Muscle layer of duodenum (tissue), 2 donors: ENCODE data around the gene RABGAP1L.
"Not testable (repeated sequence)": the region's sequence is repeated elsewhere in the genome, so short reads cannot be mapped to it uniquely, and the experiment has no call there.

Experiments
- H3K27ac ChIP-seq: one replicate; pipeline ENCODE4 v1.7.0; 2013; ENCODE audit warnings: mild to moderate bottlenecking, low read length
- H3K27me3 ChIP-seq: one replicate; pipeline ENCODE4 v1.7.0; 2013; ENCODE audit warnings: low read depth, mild to moderate bottlenecking, control low read depth, low read length
- H3K36me3 ChIP-seq, 2 donors: one replicate each; pipeline ENCODE4 v1.7.0; 2013; ENCODE audit warnings: low read length in 2 of 2, control low read depth in 1 of 2, mild to moderate bottlenecking in 1 of 2; ENCODE audit not compliant: insufficient read depth in 2 of 2, control insufficient read depth in 1 of 2
- H3K4me1 ChIP-seq, 2 donors: one replicate each; pipeline ENCODE4 v1.7.0; 2013; ENCODE audit warnings: low read length in 2 of 2, mild to moderate bottlenecking in 2 of 2, control low read depth in 1 of 2, moderate library complexity in 1 of 2; ENCODE audit not compliant: insufficient read depth in 2 of 2, control insufficient read depth in 1 of 2
- H3K4me3 ChIP-seq, 2 donors: one replicate each; pipeline ENCODE4 v1.7.0; 2013; ENCODE audit warnings: low read length in 2 of 2, low read depth in 1 of 2, mild to moderate bottlenecking in 1 of 2
- H3K9me3 ChIP-seq, 2 donors: one replicate each; pipeline ENCODE4 v1.7.0; 2013; ENCODE audit warnings: low read length in 2 of 2, control low read depth in 1 of 2, mild to moderate bottlenecking in 1 of 2; ENCODE audit not compliant: control insufficient read depth in 1 of 2
- donor health status: healthy.

RABGAP1L gene

GRCh38 chr1:174535207-174535606 is 375.9 kb downstream of the RABGAP1L start:
- Histone ChIP-seq H3K4me3 (no peak overlapping the region), H3K27me3 (no peaks in the 10 kb centered on the region), H3K9me3 (peaks cover 10 to 14% of the 10 kb centered on the region in 2 donors)

GRCh38 chr1:174543421-174543820 is 384.1 kb downstream of the RABGAP1L start:
- H3K27ac ChIP-seq, H3K9me3 ChIP-seq, H3K36me3 ChIP-seq, H3K4me1 ChIP-seq, H3K4me3 ChIP-seq, H3K27me3 ChIP-seq: not testable (repeated sequence)

More at GRCh38 chr1:174535207-174535606, 375.9 kb downstream of the RABGAP1L start:
- H3K4me1 ChIP-seq: no peaks in the 10 kb centered on the region
- H3K27ac ChIP-seq: no peak overlapping the region
- H3K36me3 ChIP-seq: no peaks in the 10 kb centered on the region

GRCh38 chr1:174550296-174550695 is 391.0 kb downstream of the RABGAP1L start:
- Histone ChIP-seq H3K36me3 (peaks cover 0 to 2% of the 10 kb centered on the region in 2 donors), H3K4me3 (no peak overlapping the region), H3K4me1 (no peaks in the 10 kb centered on the region), H3K27ac (no peak overlapping the region), H3K27me3 (no peaks in the 10 kb centered on the region), H3K9me3 (peaks cover 0 to 4% of the 10 kb centered on the region in 2 donors)

GRCh38 chr1:174556392-174556791 is 397.1 kb downstream of the RABGAP1L start:
- Histone ChIP-seq H3K36me3 (no peaks in the 10 kb centered on the region), H3K4me1 (no peaks in the 10 kb centered on the region), H3K27me3 (no peaks in the 10 kb centered on the region), H3K9me3 (no peaks in the 10 kb centered on the region), H3K27ac (no peak overlapping the region), H3K4me3 (no peak overlapping the region)

GRCh38 chr1:174568551-174568950 is 409.2 kb downstream of the RABGAP1L start:
- Histone ChIP-seq H3K27ac (no peak overlapping the region), H3K4me3 (no peak overlapping the region), H3K9me3 (peaks cover 0 to 2% of the 10 kb centered on the region in 2 donors), H3K4me1 (no peaks in the 10 kb centered on the region), H3K36me3 (no peaks in the 10 kb centered on the region), H3K27me3 (no peaks in the 10 kb centered on the region)

GRCh38 chr1:174569240-174569639 is 409.9 kb downstream of the RABGAP1L start:
- Histone ChIP-seq H3K4me1 (no peaks in the 10 kb centered on the region), H3K27me3 (no peaks in the 10 kb centered on the region), H3K4me3 (no peak overlapping the region), H3K36me3 (no peaks in the 10 kb centered on the region), H3K27ac (no peak overlapping the region), H3K9me3 (peaks cover 0 to 2% of the 10 kb centered on the region in 2 donors)

GRCh38 chr1:174572771-174573170 is 413.5 kb downstream of the RABGAP1L start:
- H3K36me3 ChIP-seq: no peaks in the 10 kb centered on the region
- H3K4me3 ChIP-seq: no peak overlapping the region
- peaks cover 0 to 8% of the 10 kb centered on the region in 2 donors for H3K9me3 ChIP-seq
- no peaks in the 10 kb centered on the region for H3K4me1 ChIP-seq
- no peak overlapping the region for H3K27ac ChIP-seq
- no peaks in the 10 kb centered on the region for H3K27me3 ChIP-seq

GRCh38 chr1:174576120-174576519 is 416.8 kb downstream of the RABGAP1L start:
- H3K27me3 ChIP-seq, H3K9me3 ChIP-seq, H3K4me1 ChIP-seq, H3K4me3 ChIP-seq, H3K36me3 ChIP-seq, H3K27ac ChIP-seq: not testable (repeated sequence)

GRCh38 chr1:174577681-174578080 is 418.4 kb downstream of the RABGAP1L start:
- H3K9me3 ChIP-seq: peaks cover 0 to 7% of the 10 kb centered on the region in 2 donors
- H3K36me3 ChIP-seq: no peaks in the 10 kb centered on the region
- no peak overlapping the region for H3K27ac ChIP-seq
- no peaks in the 10 kb centered on the region for H3K4me1 ChIP-seq
- no peaks in the 10 kb centered on the region for H3K27me3 ChIP-seq
- no peak overlapping the region for H3K4me3 ChIP-seq

- Histone ChIP-seq H3K27ac (no peak overlapping the region), H3K9me3 (peaks cover 0 to 6% of the 10 kb centered on the region in 2 donors), H3K4me3 (no peak overlapping the region), H3K36me3 (no peaks in the 10 kb centered on the region), H3K4me1 (no peaks in the 10 kb centered on the region), H3K27me3 (no peaks in the 10 kb centered on the region)
These were observed 421.5 kb downstream of the RABGAP1L start for GRCh38 chr1:174580801-174581200.

GRCh38 chr1:174583316-174583715 is 424.0 kb downstream of the RABGAP1L start:
- no peaks in the 10 kb centered on the region for H3K27me3 ChIP-seq
- H3K9me3 ChIP-seq: peaks cover 0 to under 1% of the 10 kb centered on the region in 2 donors
- no peaks in the 10 kb centered on the region for H3K36me3 ChIP-seq
- no peak overlapping the region for H3K27ac ChIP-seq
- H3K4me3 ChIP-seq: no peak overlapping the region
- no peaks in the 10 kb centered on the region for H3K4me1 ChIP-seq

- Histone ChIP-seq H3K27me3 (no peaks in the 10 kb centered on the region), H3K36me3 (no peaks in the 10 kb centered on the region), H3K9me3 (peaks cover 0 to 8% of the 10 kb centered on the region in 2 donors), H3K4me1 (no peaks in the 10 kb centered on the region), H3K4me3 (no peak overlapping the region), H3K27ac (no peak overlapping the region)
These were observed 424.8 kb downstream of the RABGAP1L start for GRCh38 chr1:174584071-174584470.
